Naive thymus-derived CD4-positive, alpha-beta T cell (primary cell): ENCODE results near the gene SEPTIN5. TPM values are rescaled to one million over a fixed set of nuclear protein-coding genes. Genes with fewer than 3 reads are reported as not detected.

Source experiments
- ATAC-seq: fragments of 150-1000 bp; cut with Tn5 transposase; 2 replicates; pipeline ENCODE4 v1.10.0; 2021; ENCODE audit warnings: mild to moderate bottlenecking, moderate library complexity
- CTCF ChIA-PET: fragments of 350-600 bp; sonication (Branson Sonifier 250); formaldehyde crosslinking; loops from one replicate; lab custom pipeline; 2021; ENCODE audit warnings: antibody characterized with exemption; lab: Charles Lee
- POLR2A ChIA-PET: fragments of 350-600 bp; sonication (Branson Sonifier 250); formaldehyde crosslinking; loops from one replicate; lab custom pipeline; 2021; ENCODE audit warnings: antibody characterized with exemption, inconsistent platforms; lab: Charles Lee
- DNase-seq, 9 donors: peaks; one replicate each; pipeline versions ENCODE4 v3.0.0 to v3.0.0-alpha.2; 2020 to 2022; ENCODE audit warnings: mixed read lengths in 1 of 9
- H3K27ac ChIP-seq: one replicate; pipeline ENCODE4 v1.7.0; 2013; ENCODE audit warnings: mild to moderate bottlenecking, low read depth, low read length, moderate library complexity
- H3K27me3 ChIP-seq, 2 donors: one replicate each; pipeline ENCODE4 v1.7.0; 2013; ENCODE audit warnings: low read length in 2 of 2, mild to moderate bottlenecking in 2 of 2, moderate library complexity in 2 of 2; ENCODE audit not compliant: control insufficient read depth in 2 of 2, insufficient read depth in 2 of 2
- H3K36me3 ChIP-seq, 3 experiments: 1 replicate in 2 of 3; 2 replicates in 1 of 3; pipeline ENCODE4 v1.7.0; 2013; ENCODE audit warnings: low read length in 3 of 3, mild to moderate bottlenecking in 3 of 3, moderate library complexity in 1 of 3; ENCODE audit not compliant: insufficient read depth in 3 of 3, control insufficient read depth in 2 of 3
- H3K4me1 ChIP-seq, 2 donors: one replicate each; pipeline ENCODE4 v1.7.0; 2013; ENCODE audit warnings: low read length in 2 of 2, mild to moderate bottlenecking in 2 of 2, moderate library complexity in 1 of 2; ENCODE audit not compliant: control insufficient read depth in 2 of 2, insufficient read depth in 2 of 2
- H3K4me3 ChIP-seq: 2 replicates; pipeline ENCODE4 v1.7.0; 2013; ENCODE audit warnings: mild to moderate bottlenecking, low read length
- H3K9me3 ChIP-seq, 3 experiments: 1 replicate in 2 of 3; 2 replicates in 1 of 3; pipeline ENCODE4 v1.7.0; 2013; ENCODE audit warnings: low read length in 3 of 3; ENCODE audit not compliant: control insufficient read depth in 2 of 3
- H3K27ac Mint-ChIP-seq, 9 donors: one replicate each; pipeline ENCODE4 v1.8.0; 2020 to 2022; ENCODE audit warnings: mixed read lengths in 9 of 9, mild to moderate bottlenecking in 8 of 9, moderate library complexity in 5 of 9, inconsistent platforms in 2 of 9
- H3K27me3 Mint-ChIP-seq, 5 donors: one replicate each; pipeline ENCODE4 v1.8.0; 2021 to 2022; ENCODE audit warnings: mixed read lengths in 5 of 5, mild to moderate bottlenecking in 1 of 5
- H3K36me3 Mint-ChIP-seq, 5 donors: one replicate each; pipeline ENCODE4 v1.8.0; 2020 to 2022; ENCODE audit warnings: mixed read lengths in 5 of 5, mild to moderate bottlenecking in 3 of 5, inconsistent platforms in 1 of 5
- H3K4me1 Mint-ChIP-seq, 7 donors: one replicate each; pipeline ENCODE4 v1.8.0; 2020 to 2022; ENCODE audit warnings: mixed read lengths in 7 of 7, mild to moderate bottlenecking in 3 of 7, inconsistent platforms in 1 of 7
- H3K4me3 Mint-ChIP-seq, 10 donors: one replicate each; pipeline ENCODE4 v1.8.0; 2020 to 2022; ENCODE audit warnings: mild to moderate bottlenecking in 10 of 10, mixed read lengths in 10 of 10, moderate library complexity in 6 of 10, inconsistent platforms in 2 of 10
- H3K9me3 Mint-ChIP-seq, 11 donors: one replicate each; pipeline ENCODE4 v1.8.0; 2020 to 2022; ENCODE audit warnings: mixed read lengths in 11 of 11, mild to moderate bottlenecking in 4 of 11, inconsistent platforms in 1 of 11, moderate library complexity in 1 of 11
- intact Hi-C, 2 donors: fragments of 100-400 bp; cut with micrococcal nuclease; formaldehyde crosslinking; loops; one replicate each; pipeline ENCODE4 v1.15.1; 2023
- polyA plus RNA-seq, 2 donors: library from polyadenylated mRNA; unstranded; fragments of 300-500 nt; fragmentation: Illumina TruSeq; gene quantifications; one replicate each; pipeline ENCODE4 v1.2.3, GENCODE V29; 2021
- total RNA-seq, 6 experiments: library from RNA in 5 of 6; stranded (reverse) in 5 of 6; gene quantifications; 1 replicate in 5 of 6; 2 replicates in 1 of 6; pipeline ENCODE4 v1.2.3 and lab custom pipeline; 2021 to 2026

SEPTIN5 gene
- total and polyA plus RNA-seq, 7 experiments from 2014 or later: 0.22 to 4.2 (median 0.49) TPM; not detected in 3

DNA sequence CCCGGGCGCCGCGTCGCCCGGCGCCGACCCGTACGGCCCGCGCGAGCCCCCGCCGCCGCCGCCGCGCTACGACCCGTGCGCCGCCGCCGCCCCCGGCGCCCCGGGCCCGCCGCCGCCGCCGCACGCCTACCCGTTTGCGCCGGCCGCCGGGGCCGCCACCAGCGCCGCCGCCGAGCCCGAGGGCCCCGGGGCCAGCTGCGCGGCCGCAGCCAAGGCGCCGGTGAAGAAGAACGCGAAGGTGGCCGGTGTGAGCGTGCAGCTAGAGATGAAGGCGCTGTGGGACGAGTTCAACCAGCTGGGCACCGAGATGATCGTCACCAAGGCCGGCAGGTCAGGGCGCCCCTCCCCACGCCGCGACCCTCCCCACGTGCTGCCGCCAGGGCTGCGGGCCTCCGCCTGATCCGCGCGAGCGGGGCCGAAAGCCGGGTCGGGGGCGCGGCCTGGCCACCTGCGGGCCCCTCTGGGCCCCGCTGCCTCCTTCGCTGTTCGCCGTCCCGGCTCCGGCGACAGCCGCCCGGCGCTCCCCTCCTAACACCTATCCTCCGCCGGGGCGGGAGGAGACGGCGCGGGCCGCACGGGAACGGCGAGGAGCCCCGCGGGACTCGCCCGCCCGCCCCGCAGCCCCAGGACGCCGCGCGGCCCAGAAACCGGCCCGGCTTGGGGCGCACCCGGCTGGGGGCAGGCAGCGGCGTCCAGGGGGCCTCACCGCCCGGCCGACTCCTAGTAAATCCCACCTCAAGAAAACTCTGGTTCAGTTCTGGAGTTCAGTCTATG, 46.8 kb downstream of the SEPTIN5 start:
- Mint-ChIP-seq H3K27ac (peak overlapping the region in 1 of 9 donors; percentile 62), H3K27me3 (peaks cover 41 to 71% (median 48%) of the 10 kb centered on the region in 5 donors), H3K4me1 (peaks cover 19 to 46% (median 28%) of the 10 kb centered on the region in 7 donors), H3K36me3 (peaks cover 0 to 8% (median 7%) of the 10 kb centered on the region in 5 donors), H3K4me3 (peak overlapping the region in 9 of 10 donors; percentile 65 to 87 (median 77)), H3K9me3 (peaks cover 0 to 3% (median 0%) of the 10 kb centered on the region in 11 donors)
- Histone ChIP-seq H3K27me3 (peaks cover 0 to 8% of the 10 kb centered on the region in 2 donors), H3K4me3 (no peak overlapping the region), H3K9me3 (no peaks in the 10 kb centered on the region), H3K4me1 (peaks cover 7 to 15% of the 10 kb centered on the region in 2 donors), H3K36me3 (no peaks in the 10 kb centered on the region), H3K27ac (no peak overlapping the region)
- ChIA-PET POLR2A (no interaction called here), CTCF (interaction anchor here (1.1 to 1.6 kb wide), 2 partner anchors 31 to 82 kb away, joined by 3 to 4 read pairs; no protein-coding TSS in a partner anchor)
- no peak for ATAC-seq
- no peak for DNase-seq
- intact Hi-C loops: no loop called here

DNA sequence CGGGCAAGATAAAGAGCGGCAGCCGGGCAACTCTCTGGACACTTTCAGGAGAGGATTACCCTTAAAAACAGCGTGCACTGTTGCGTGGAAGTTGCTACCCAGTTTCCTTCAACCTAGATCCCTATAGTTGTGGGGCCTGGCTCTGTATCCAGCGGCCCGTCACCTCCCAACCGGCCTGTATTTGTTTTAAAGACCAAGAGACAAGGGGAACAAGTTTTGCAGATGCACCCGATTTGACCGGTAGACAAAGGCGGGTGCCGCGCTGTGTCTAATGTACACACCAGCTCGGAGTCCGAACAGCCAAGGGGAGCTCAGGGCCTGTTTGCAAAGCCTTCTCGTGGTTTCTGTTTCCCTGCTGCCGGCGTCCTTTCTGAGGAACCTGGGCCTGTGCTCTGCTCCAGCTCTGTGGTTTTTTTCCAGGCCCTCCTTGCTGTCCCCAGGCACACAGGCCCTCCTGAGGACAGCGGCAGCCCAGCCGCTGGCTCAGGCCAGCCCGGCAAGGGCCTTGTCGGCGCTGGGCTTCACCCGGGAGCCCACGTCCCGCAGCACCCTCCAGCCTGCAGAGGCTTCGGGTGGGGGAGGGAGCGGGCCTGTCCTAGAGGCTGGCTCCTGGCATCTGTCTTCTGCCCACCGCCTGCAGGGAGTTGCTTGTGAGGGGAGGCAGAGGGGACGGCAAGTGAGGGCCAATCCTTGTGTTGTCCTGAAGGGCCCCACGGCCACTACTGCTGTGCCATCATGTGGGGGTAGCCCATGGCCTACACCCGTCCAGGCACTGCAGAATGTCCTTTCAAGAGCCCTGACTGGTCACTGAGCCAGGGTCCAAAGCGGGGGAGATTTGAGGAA, 47.6 kb downstream of the SEPTIN5 start:
- H3K36me3 Mint-ChIP-seq: peaks cover 0 to 8% (median 7%) of the 10 kb centered on the region in 5 donors
- Histone ChIP-seq H3K27ac (no peak overlapping the region), H3K4me3 (no peak overlapping the region), H3K4me1 (peaks cover 3 to 14% of the 10 kb centered on the region in 2 donors), H3K9me3 (no peaks in the 10 kb centered on the region), H3K36me3 (no peaks in the 10 kb centered on the region), H3K27me3 (peaks cover 0 to 11% of the 10 kb centered on the region in 2 donors)
- DNase-seq (no peak), ATAC-seq (no peak)
- H3K9me3 Mint-ChIP-seq: peaks cover 0 to 3% (median 0%) of the 10 kb centered on the region in 11 donors
- peaks cover 17 to 41% (median 24%) of the 10 kb centered on the region in 7 donors for H3K4me1 Mint-ChIP-seq
- POLR2A ChIA-PET: no interaction called here
- intact Hi-C loops: no loop called here
- H3K4me3 Mint-ChIP-seq: peak overlapping the region in 9 of 10 donors; percentile 65 to 87 (median 77)
- peak overlapping the region in 1 of 9 donors; percentile 62 for H3K27ac Mint-ChIP-seq
- CTCF ChIA-PET: interaction anchor here (1.1 to 1.6 kb wide), 2 partner anchors 32 to 83 kb away, joined by 3 to 4 read pairs; no protein-coding TSS in a partner anchor
- peaks cover 38 to 67% (median 44%) of the 10 kb centered on the region in 5 donors for H3K27me3 Mint-ChIP-seq

DNA sequence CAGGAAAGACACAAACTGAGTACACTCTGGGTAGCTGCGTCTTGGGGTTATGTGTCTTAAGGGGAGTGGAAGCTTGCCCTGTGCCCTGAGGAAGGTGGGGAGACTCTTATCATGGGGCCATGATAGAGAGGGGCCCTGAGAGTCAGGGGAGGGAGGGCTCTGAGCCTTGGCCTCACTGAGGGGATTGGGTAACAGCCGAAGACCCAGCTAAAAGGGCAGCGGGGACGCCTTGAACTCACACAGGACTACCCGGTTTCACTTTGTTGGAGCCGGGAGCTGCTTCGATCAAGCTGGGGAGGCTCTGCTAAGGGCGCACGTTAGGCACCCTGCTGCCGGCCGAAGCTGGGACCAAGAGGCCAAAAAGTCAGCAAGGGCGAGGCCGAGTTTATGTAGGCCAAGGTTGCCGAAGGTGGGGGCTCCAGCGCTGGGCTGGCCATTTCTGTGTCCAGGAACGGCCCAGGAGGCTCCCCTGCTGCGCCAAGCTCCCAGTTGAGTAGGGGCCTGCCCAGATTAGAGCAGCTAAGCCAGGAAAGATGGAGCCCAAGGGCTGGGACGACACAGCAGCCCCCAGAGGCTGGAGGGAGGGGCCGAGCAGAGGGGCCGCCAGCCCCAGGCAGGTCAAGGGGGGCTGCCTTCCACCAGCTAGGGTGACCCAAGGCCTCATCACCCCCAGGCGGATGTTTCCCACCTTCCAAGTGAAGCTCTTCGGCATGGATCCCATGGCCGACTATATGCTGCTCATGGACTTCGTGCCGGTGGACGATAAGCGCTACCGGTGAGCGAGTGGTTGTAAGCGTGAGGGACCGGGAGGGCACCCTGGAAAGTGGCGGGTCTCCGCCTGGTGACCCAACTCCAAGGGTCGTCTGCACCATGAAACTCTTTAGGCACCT, 48.5 kb downstream of the SEPTIN5 start:
- intact Hi-C loops: no loop called here
- DNase-seq (no peak), ATAC-seq (no peak)
- no peak overlapping the region for H3K4me3 ChIP-seq
- Mint-ChIP-seq H3K9me3 (peaks cover 0 to 3% (median 0%) of the 10 kb centered on the region in 11 donors), H3K4me1 (peaks cover 13 to 42% (median 25%) of the 10 kb centered on the region in 7 donors), H3K27me3 (peaks cover 35 to 68% (median 46%) of the 10 kb centered on the region in 5 donors), H3K4me3 (peak overlapping the region in 3 of 10 donors; percentile 11 to 41 (median 29)), H3K27ac (no peak overlapping the region), H3K36me3 (peaks cover 0 to 8% (median 7%) of the 10 kb centered on the region in 5 donors)
- peaks cover 0 to 20% of the 10 kb centered on the region in 2 donors for H3K4me1 ChIP-seq
- peaks cover 4 to 20% of the 10 kb centered on the region in 2 donors for H3K27me3 ChIP-seq
- no peak overlapping the region for H3K27ac ChIP-seq
- ChIA-PET CTCF (interaction anchor here (1.6 kb wide), 1 partner anchor 32 kb away, joined by 4 read pairs; no protein-coding TSS in a partner anchor), POLR2A (no interaction called here)
- H3K9me3 ChIP-seq: no peaks in the 10 kb centered on the region
- H3K36me3 ChIP-seq: no peaks in the 10 kb centered on the region

DNA sequence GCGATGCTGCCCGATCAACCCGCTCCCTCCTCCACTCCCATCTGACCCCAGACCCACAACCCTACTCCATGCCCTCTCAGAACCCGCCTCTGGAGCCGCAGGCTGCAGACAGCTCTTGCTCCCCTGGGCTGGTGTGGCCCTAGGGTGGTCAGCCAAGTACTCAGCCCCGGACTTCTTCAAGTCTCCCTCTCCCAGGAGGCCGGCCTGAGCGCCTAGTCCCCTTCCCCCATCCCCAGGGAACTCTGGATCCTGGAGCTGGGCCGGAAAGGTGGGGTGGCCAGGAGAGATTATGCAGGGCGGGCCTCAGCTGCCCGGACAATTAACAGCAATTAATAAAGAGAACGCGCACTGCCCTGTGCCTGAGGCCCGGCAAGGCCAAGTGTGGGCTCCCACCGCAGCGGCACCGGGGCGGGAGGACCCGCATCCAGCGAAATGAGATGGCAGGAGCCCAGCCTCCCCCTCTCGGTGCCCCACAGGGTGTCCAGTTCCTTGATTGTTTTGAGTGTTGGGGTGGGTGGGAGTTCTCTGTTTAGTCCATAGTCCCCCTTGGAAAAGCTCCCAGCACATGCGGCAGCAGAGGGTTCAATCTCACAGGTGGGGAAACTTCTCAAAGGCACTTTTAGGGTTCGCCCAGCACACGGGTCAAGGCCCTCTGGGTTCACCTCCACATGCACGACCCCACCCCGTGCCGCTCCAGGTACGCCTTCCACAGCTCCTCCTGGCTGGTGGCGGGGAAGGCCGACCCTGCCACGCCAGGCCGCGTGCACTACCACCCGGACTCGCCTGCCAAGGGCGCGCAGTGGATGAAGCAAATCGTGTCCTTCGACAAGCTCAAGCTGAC, 49.4 kb downstream of the SEPTIN5 start:
- Histone ChIP-seq H3K4me1 (peaks cover 0 to 22% of the 10 kb centered on the region in 2 donors), H3K27me3 (peaks cover 9 to 28% of the 10 kb centered on the region in 2 donors), H3K36me3 (no peaks in the 10 kb centered on the region), H3K27ac (no peak overlapping the region), H3K9me3 (no peaks in the 10 kb centered on the region), H3K4me3 (no peak overlapping the region)
- intact Hi-C loops: no loop called here
- peaks cover 0 to 8% (median 7%) of the 10 kb centered on the region in 5 donors for H3K36me3 Mint-ChIP-seq
- CTCF ChIA-PET: interaction anchor here (1.6 kb wide), 1 partner anchor 7 kb away, joined by 3 read pairs; no protein-coding TSS in a partner anchor
- no peak overlapping the region for H3K27ac Mint-ChIP-seq
- H3K4me3 Mint-ChIP-seq: peak overlapping the region in 1 of 10 donors; percentile 25
- H3K27me3 Mint-ChIP-seq: peaks cover 36 to 69% (median 50%) of the 10 kb centered on the region in 5 donors
- no peak for DNase-seq
- peaks cover 0 to 3% (median 0%) of the 10 kb centered on the region in 11 donors for H3K9me3 Mint-ChIP-seq
- POLR2A ChIA-PET: no interaction called here
- H3K4me1 Mint-ChIP-seq: peaks cover 13 to 43% (median 26%) of the 10 kb centered on the region in 7 donors
- no peak for ATAC-seq

DNA sequence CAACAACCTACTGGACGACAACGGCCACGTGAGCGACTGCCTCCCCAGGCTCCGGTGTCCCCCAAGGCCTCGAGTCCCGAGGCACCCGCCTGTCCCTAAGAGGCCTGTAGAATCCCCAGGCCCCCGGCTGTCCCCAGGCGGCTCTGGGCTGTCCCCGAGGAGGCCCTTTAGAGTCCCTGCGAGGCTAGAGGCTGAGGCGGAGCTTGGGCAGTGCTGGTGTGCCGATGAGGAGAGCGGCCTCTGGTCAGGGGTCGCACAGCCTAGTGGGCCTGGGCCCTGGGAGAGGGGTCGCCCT, 49.9 kb downstream of the SEPTIN5 start:
- ATAC-seq: no peak

More for the DNA sequence above, 49.9 kb downstream of the SEPTIN5 start:
- intact Hi-C loops: no loop called here
- H3K9me3 Mint-ChIP-seq: peaks cover 0 to 3% (median 0%) of the 10 kb centered on the region in 11 donors
- H3K27ac Mint-ChIP-seq: no peak overlapping the region
- H3K4me1 Mint-ChIP-seq: peaks cover 13 to 41% (median 28%) of the 10 kb centered on the region in 7 donors
- peaks cover 9 to 30% of the 10 kb centered on the region in 2 donors for H3K27me3 ChIP-seq
- no peaks in the 10 kb centered on the region for H3K36me3 ChIP-seq
- peak overlapping the region in 2 of 10 donors; percentile 56 to 74 for H3K4me3 Mint-ChIP-seq
- H3K36me3 Mint-ChIP-seq: peaks cover 0 to 8% (median 7%) of the 10 kb centered on the region in 5 donors
- H3K4me3 ChIP-seq: no peak overlapping the region
- H3K27ac ChIP-seq: no peak overlapping the region
- CTCF ChIA-PET: interaction anchor here (1.6 kb wide), 1 partner anchor 8 kb away, joined by 3 read pairs; no protein-coding TSS in a partner anchor
- peaks cover 38 to 70% (median 50%) of the 10 kb centered on the region in 5 donors for H3K27me3 Mint-ChIP-seq
- no peaks in the 10 kb centered on the region for H3K9me3 ChIP-seq
- POLR2A ChIA-PET: no interaction called here
- peaks cover 0 to 22% of the 10 kb centered on the region in 2 donors for H3K4me1 ChIP-seq
- DNase-seq: no peak
